OCI-LY7 (cell line): Measurements from ENCODE around the gene CWH43. TPM values are rescaled to one million over a fixed set of nuclear protein-coding genes. Genes with fewer than 3 reads are reported as not detected.

ENCODE experiments used
- BruUV-seq: library from RNA; stranded (reverse); fragments of 400-500 nt; replicated peaks from 2 replicates; lab custom pipeline; 2021; lab: Mats Ljungman, UMichigan
- CTCF ChIA-PET: fragments of 300-600 bp; sonication (Branson Sonifier 250); formaldehyde crosslinking; loops from one replicate; lab custom pipeline; 2022; ENCODE audit warnings: antibody characterized with exemption; ENCODE audit not compliant: unreplicated experiment; lab: Charles Lee
- POLR2A ChIA-PET: fragments of 300-600 bp; sonication (Branson Sonifier 250); formaldehyde crosslinking; loops from one replicate; lab custom pipeline; 2022; ENCODE audit warnings: antibody characterized with exemption; lab: Charles Lee
- DNase-seq: peaks from one replicate; pipeline ENCODE4 v3.0.0-alpha.2; 2015; ENCODE audit warnings: low spot score
- H2AFZ ChIP-seq: fragments of 200-600 bp; sonication (generic), shearing (Covaris generic); 2 replicates; pipeline ENCODE4 v1.6.1; 2014; ENCODE audit warnings: mild to moderate bottlenecking, antibody characterized with exemption, low read length, moderate library complexity
- H3K27ac ChIP-seq: fragments of 200-600 bp; sonication (generic); 2 replicates; pipeline ENCODE4 v1.5.1; 2014; ENCODE audit warnings: mixed run types, low read depth, mild to moderate bottlenecking, moderate library complexity, low read length, inconsistent platforms; ENCODE audit not compliant: poor library complexity, severe bottlenecking
- H3K36me3 ChIP-seq: fragments of 200-600 bp; sonication (generic); 2 replicates; pipeline ENCODE4 v1.6.1; 2014; ENCODE audit warnings: mild to moderate bottlenecking, antibody characterized with exemption, low read length, moderate library complexity, mixed read lengths; ENCODE audit not compliant: insufficient read depth
- H3K4me1 ChIP-seq: fragments of 200-600 bp; sonication (generic); 2 replicates; pipeline ENCODE4 v1.5.1; 2014; ENCODE audit warnings: mild to moderate bottlenecking, low read length; ENCODE audit not compliant: insufficient read depth, poor library complexity, severe bottlenecking
- H3K4me2 ChIP-seq: fragments of 200-600 bp; sonication (generic); 2 replicates; pipeline ENCODE4 v1.6.1; 2014; ENCODE audit warnings: mild to moderate bottlenecking, low read length
- H3K4me3 ChIP-seq: fragments of 200-600 bp; sonication (generic); 2 replicates; pipeline ENCODE4 v1.5.1; 2014; ENCODE audit warnings: mild to moderate bottlenecking, low read depth, low read length; ENCODE audit not compliant: poor library complexity, severe bottlenecking
- H3K79me2 ChIP-seq: fragments of 200-600 bp; sonication (generic); 2 replicates; pipeline ENCODE4 v1.6.1; 2016; ENCODE audit warnings: low read depth, mild to moderate bottlenecking, low read length, moderate library complexity, mixed read lengths; ENCODE audit not compliant: insufficient read depth
- H3K9me2 ChIP-seq: fragments of 200-600 bp; sonication (generic); 2 replicates; pipeline ENCODE4 v1.6.1; 2016; ENCODE audit warnings: mild to moderate bottlenecking, low read length, mixed read lengths; ENCODE audit not compliant: insufficient read depth
- H3K9me3 ChIP-seq: fragments of 200-600 bp; sonication (generic); 2 replicates; pipeline ENCODE4 v1.6.1; 2014; ENCODE audit warnings: mild to moderate bottlenecking, mixed run types, low read length, mixed read lengths
- H4K20me1 ChIP-seq: fragments of 200-600 bp; sonication (generic); 2 replicates; pipeline ENCODE4 v1.6.1; 2014; ENCODE audit warnings: mild to moderate bottlenecking, antibody characterized with exemption, low read length, moderate library complexity, mixed read lengths; ENCODE audit not compliant: insufficient read depth
- EZH2phosphoT487 ChIP-seq: fragments of 200-600 bp; sonication (generic); IDR thresholded peaks from 2 replicates; pipeline ENCODE4 v1.6.1; 2018; ENCODE audit warnings: low read depth, borderline replicate concordance, mild to moderate bottlenecking, mixed run types, antibody characterized with exemption, low read length, moderate library complexity, mixed read lengths
- intact Hi-C: fragments of 100-400 bp; cut with micrococcal nuclease; formaldehyde crosslinking; loops from one replicate; pipeline ENCODE4 v1.10.0; 2022; ENCODE audit not compliant: unreplicated experiment
- total RNA-seq, 2 experiments: library from RNA; depleted of rRNA in 1 of 2; stranded (reverse); fragments of >200 nt in 1 of 2; shearing (Covaris generic) in 1 of 2; gene quantifications; 2 replicates each; pipeline ENCODE4 v1.2.3, GENCODE V29; 2014 to 2022
- TF ChIP-seq, protein P1 (sequence below): fragments of 200-600 bp; sonication (generic); conservative IDR thresholded peaks from 2 replicates; pipeline ENCODE4 v1.5.1; 2014; ENCODE audit warnings: mild to moderate bottlenecking, antibody characterized with exemption, low read length, moderate library complexity, mixed read lengths

CWH43 gene
- total RNA-seq, 2 experiments from 2014 or later, result not detected

GRCh38 chr4:48991357-48991756 lies 5.3 kb downstream of the CWH43 start:
- ChIA-PET CTCF (no interaction called here), POLR2A (no interaction called here)
- Histone ChIP-seq H3K79me2 (no peaks in the 10 kb centered on the region), H3K9me2 (no peaks in the 10 kb centered on the region), H2AFZ (no peak overlapping the region), H3K9me3 (no peaks in the 10 kb centered on the region), H3K27ac (no peak overlapping the region), H3K4me1 (no peaks in the 10 kb centered on the region), H3K4me3 (no peak overlapping the region), H4K20me1 (no peaks in the 10 kb centered on the region), H3K36me3 (no peaks in the 10 kb centered on the region), H3K4me2 (no peak overlapping the region)
- intact Hi-C loops, result no loop called here
- BruUV-seq, result no TSS peak
- TF ChIP-seq, protein P1, sequence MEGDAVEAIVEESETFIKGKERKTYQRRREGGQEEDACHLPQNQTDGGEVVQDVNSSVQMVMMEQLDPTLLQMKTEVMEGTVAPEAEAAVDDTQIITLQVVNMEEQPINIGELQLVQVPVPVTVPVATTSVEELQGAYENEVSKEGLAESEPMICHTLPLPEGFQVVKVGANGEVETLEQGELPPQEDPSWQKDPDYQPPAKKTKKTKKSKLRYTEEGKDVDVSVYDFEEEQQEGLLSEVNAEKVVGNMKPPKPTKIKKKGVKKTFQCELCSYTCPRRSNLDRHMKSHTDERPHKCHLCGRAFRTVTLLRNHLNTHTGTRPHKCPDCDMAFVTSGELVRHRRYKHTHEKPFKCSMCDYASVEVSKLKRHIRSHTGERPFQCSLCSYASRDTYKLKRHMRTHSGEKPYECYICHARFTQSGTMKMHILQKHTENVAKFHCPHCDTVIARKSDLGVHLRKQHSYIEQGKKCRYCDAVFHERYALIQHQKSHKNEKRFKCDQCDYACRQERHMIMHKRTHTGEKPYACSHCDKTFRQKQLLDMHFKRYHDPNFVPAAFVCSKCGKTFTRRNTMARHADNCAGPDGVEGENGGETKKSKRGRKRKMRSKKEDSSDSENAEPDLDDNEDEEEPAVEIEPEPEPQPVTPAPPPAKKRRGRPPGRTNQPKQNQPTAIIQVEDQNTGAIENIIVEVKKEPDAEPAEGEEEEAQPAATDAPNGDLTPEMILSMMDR, result no peak
- TF ChIP-seq EZH2phosphoT487, result no peak
- no peak for DNase-seq

GRCh38 chr4:48997962-48998361 lies 11.9 kb downstream of the CWH43 start:
- BruUV-seq, result no TSS peak
- TF ChIP-seq, protein P1, result no peak
- TF ChIP-seq EZH2phosphoT487, result no peak
- ChIA-PET CTCF (no interaction called here), POLR2A (interaction anchor here (1.8 kb wide), 1 partner anchor 8 kb away, joined by 7 read pairs; no protein-coding TSS in a partner anchor)
- Histone ChIP-seq H3K4me1 (no peaks in the 10 kb centered on the region), H3K79me2 (no peaks in the 10 kb centered on the region), H3K27ac (no peak overlapping the region), H3K36me3 (no peaks in the 10 kb centered on the region), H3K4me2 (no peak overlapping the region), H4K20me1 (no peaks in the 10 kb centered on the region), H3K4me3 (no peak overlapping the region), H3K9me3 (no peaks in the 10 kb centered on the region), H2AFZ (no peak overlapping the region), H3K9me2 (no peaks in the 10 kb centered on the region)
- intact Hi-C loops, result no loop called here
- DNase-seq, result no peak

- H3K4me2 ChIP-seq, result no peak overlapping the region
- ChIA-PET CTCF (no interaction called here), POLR2A (interaction anchor here (1.8 kb wide), 1 partner anchor 8 kb away, joined by 7 read pairs; no protein-coding TSS in a partner anchor)
- no peak overlapping the region for H3K27ac ChIP-seq
- no peaks in the 10 kb centered on the region for H3K9me2 ChIP-seq
- H3K9me3 ChIP-seq, result no peaks in the 10 kb centered on the region
- no peak overlapping the region for H3K4me3 ChIP-seq
- no peaks in the 10 kb centered on the region for H3K4me1 ChIP-seq
- no peak for TF ChIP-seq EZH2phosphoT487
- TF ChIP-seq, protein P1, result no peak
- H2AFZ ChIP-seq, result no peak overlapping the region
- H4K20me1 ChIP-seq, result no peaks in the 10 kb centered on the region
- no peaks in the 10 kb centered on the region for H3K79me2 ChIP-seq
- intact Hi-C loops, result no loop called here
- BruUV-seq, result no TSS peak
- no peaks in the 10 kb centered on the region for H3K36me3 ChIP-seq
- no peak for DNase-seq
Observed at GRCh38 chr4:48998440-48998839, 12.4 kb downstream of the CWH43 start.
